Activated T-cell treated with anti-CD3 and anti-CD28 coated beads, Interleukin-2, amount 50 U/mL, for 4 hours (primary cell): ENCODE results near the gene C1R. TPM values are rescaled to one million over a fixed set of nuclear protein-coding genes. Genes with fewer than 3 reads are reported as not detected.
"Not testable (repeated sequence)": the region's sequence is repeated elsewhere in the genome, so short reads cannot be mapped to it uniquely, and the experiment has no call there.

ENCODE experiments used
- ATAC-seq, 2 donors: fragments of 200-7000 bp; cut with Tn5 transposase; one replicate each; pipeline ENCODE4 v1.10.0; 2021
- DNase-seq: peaks from one replicate; pipeline ENCODE4 v3.0.0-alpha.2; 2020
- H3K27me3 Mint-ChIP-seq: one replicate; pipeline ENCODE4 v1.8.0; 2021; ENCODE audit warnings: low read depth, mixed read lengths
- H3K36me3 Mint-ChIP-seq: one replicate; pipeline ENCODE4 v1.8.0; 2022; ENCODE audit warnings: mixed read lengths; ENCODE audit not compliant: insufficient read depth
- H3K4me1 Mint-ChIP-seq: one replicate; pipeline ENCODE4 v1.8.0; 2021; ENCODE audit warnings: low read depth, mixed read lengths
- H3K4me3 Mint-ChIP-seq: one replicate; pipeline ENCODE4 v1.8.0; 2021; ENCODE audit warnings: mild to moderate bottlenecking, moderate library complexity, mixed read lengths
- H3K9me3 Mint-ChIP-seq: one replicate; pipeline ENCODE4 v1.8.0; 2021; ENCODE audit warnings: mixed read lengths
- total RNA-seq, 3 donors: library from RNA; stranded (reverse); gene quantifications; one replicate each; pipeline ENCODE4 v1.2.1, GENCODE V29; 2021

Gene C1R
- total RNA-seq, 3 donors from 2014 or later, result 0.98 to 2.3 (median 1.7) TPM

GRCh38 chr12:7110661-7111060 is 18.4 kb upstream of the C1R start:
- ATAC-seq (no peak), DNase-seq (no peak)
- peaks cover 10% of the 10 kb centered on the region for H3K36me3 Mint-ChIP-seq
- H3K9me3 Mint-ChIP-seq, result peaks cover 9% of the 10 kb centered on the region
- H3K4me3 Mint-ChIP-seq, result no peak overlapping the region
- no peaks in the 10 kb centered on the region for H3K27me3 Mint-ChIP-seq
- H3K4me1 Mint-ChIP-seq, result peaks cover 27% of the 10 kb centered on the region

DNA sequence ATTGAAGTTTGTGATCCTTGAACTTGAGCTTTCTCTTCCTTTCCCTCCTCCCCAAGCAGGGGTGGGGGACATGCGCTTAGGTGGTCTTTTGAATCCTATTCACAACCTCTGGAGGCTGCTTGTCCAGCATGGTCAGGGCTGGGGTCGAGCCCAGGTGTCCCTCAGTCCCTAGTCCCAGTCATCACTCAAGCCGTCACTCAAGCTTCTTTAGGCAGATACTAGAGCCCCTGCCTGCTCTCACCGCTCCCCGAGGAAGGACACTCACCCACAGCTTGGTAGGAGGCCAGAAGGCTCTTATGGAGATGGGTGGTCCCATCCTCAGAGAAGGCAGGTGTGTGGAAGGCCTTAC is 17.3 kb upstream of the C1R start:
- Mint-ChIP-seq H3K27me3 (no peaks in the 10 kb centered on the region), H3K4me1 (peaks cover 30% of the 10 kb centered on the region), H3K4me3 (peak overlapping the region; percentile 91), H3K36me3 (peaks cover 9% of the 10 kb centered on the region), H3K9me3 (peaks cover 11% of the 10 kb centered on the region)
- DNase-seq (no peak), ATAC-seq (no peak)

DNA sequence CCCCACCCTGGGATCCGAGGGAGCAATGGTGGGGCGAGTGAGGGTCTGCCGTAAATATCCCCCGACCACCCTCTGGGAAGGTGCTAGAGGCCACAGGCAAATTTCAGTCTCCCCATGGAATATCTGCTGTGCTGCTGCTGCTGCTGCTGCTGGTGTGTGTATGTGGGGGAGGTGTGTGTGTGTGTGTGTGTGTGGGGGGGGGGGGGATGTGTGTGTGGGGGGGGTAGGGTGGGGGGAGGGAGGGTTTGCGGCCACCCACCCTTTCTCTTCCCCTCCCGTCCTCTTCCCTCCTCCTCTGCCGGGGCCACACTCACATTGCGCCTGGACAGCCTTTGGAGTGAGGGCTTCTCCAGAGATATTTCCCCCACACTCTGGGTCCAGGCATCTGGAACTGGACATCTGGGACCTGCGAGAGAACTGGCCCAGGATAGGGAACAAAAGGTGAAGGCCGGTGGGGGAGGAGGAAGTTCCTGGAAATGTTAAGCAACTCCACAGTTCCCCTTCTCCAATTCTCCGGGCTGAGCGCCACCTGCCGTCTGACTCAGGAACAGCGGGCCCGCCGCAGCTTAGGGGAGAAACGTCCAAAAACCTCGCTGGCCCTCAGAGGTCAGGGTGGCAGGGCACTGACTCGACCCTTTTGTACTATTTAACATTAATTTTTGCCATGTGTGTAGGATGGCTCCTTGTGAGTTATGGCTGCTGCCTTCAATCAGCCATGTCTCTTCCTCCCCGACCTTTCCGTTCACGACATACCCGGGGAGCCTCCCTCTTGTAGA is 16.7 kb upstream of the C1R start, which contains the start of gene C1RL:
Gene C1RL, minus strand, starts transcription at position 419 of the 776 bp plus-strand sequence. Its CDS starts 34 bp downstream, at position 385.
- H3K36me3 Mint-ChIP-seq, result peaks cover 9% of the 10 kb centered on the region
- peak; percentile 78 for DNase-seq
- peaks cover 31% of the 10 kb centered on the region for H3K4me1 Mint-ChIP-seq
- H3K4me3 Mint-ChIP-seq, result peak within 1 kb of the TSS; percentile 91
- peak; percentile 42 to 61 for ATAC-seq
- no peaks in the 10 kb centered on the region for H3K27me3 Mint-ChIP-seq
- peaks cover 11% of the 10 kb centered on the region for H3K9me3 Mint-ChIP-seq

GRCh38 chr12:7108003-7108795 is 16.0 kb upstream of the C1R start:
- H3K4me1 Mint-ChIP-seq, result peaks cover 35% of the 10 kb centered on the region
- peaks cover 9% of the 10 kb centered on the region for H3K36me3 Mint-ChIP-seq
- DNase-seq (peak; percentile 50), ATAC-seq (peak; percentile 92 to 94)
- H3K27me3 Mint-ChIP-seq, result no peaks in the 10 kb centered on the region
- H3K4me3 Mint-ChIP-seq, result peak overlapping the region; percentile 91
- peaks cover 11% of the 10 kb centered on the region for H3K9me3 Mint-ChIP-seq

GRCh38 chr12:7107636-7108002 is 15.4 kb upstream of the C1R start:
- Mint-ChIP-seq H3K27me3 (no peaks in the 10 kb centered on the region), H3K36me3 (peaks cover 9% of the 10 kb centered on the region), H3K4me1 (peaks cover 37% of the 10 kb centered on the region), H3K4me3 (peak overlapping the region; percentile 91), H3K9me3 (peaks cover 11% of the 10 kb centered on the region)
- no peak for ATAC-seq
- DNase-seq, result no peak

- ATAC-seq, H3K36me3 Mint-ChIP-seq, H3K4me3 Mint-ChIP-seq, H3K27me3 Mint-ChIP-seq, DNase-seq: not testable (repeated sequence)
- Mint-ChIP-seq H3K4me1 (peaks cover 42% of the 10 kb centered on the region), H3K9me3 (peaks cover 11% of the 10 kb centered on the region)
Measured at GRCh38 chr12:7107181-7107580, 14.9 kb upstream of the C1R start.

DNA sequence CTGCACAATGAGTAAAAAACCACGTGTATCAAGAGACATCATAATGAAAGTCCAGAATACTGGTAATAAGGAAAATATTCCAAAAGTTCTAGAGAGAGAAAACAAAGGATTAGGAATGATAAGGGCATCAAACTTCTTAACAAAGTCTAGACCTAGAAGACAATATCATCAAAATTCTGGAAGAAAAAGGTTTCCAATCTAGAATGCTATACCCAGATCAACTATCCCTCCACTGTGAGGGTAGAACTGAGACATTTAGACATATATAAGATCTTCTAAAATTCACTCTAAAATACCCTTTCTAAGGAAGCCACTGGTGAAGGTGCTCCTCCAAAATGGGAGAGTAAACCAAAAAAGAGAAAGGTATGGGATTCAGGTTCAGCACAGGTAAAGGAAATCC is 13.8 kb upstream of the C1R start:
- Mint-ChIP-seq H3K9me3 (peaks cover 11% of the 10 kb centered on the region), H3K4me3 (peak overlapping the region; percentile 10), H3K27me3 (no peaks in the 10 kb centered on the region), H3K36me3 (peaks cover 9% of the 10 kb centered on the region), H3K4me1 (peaks cover 45% of the 10 kb centered on the region)
- no peak for DNase-seq
- ATAC-seq, result no peak

DNA sequence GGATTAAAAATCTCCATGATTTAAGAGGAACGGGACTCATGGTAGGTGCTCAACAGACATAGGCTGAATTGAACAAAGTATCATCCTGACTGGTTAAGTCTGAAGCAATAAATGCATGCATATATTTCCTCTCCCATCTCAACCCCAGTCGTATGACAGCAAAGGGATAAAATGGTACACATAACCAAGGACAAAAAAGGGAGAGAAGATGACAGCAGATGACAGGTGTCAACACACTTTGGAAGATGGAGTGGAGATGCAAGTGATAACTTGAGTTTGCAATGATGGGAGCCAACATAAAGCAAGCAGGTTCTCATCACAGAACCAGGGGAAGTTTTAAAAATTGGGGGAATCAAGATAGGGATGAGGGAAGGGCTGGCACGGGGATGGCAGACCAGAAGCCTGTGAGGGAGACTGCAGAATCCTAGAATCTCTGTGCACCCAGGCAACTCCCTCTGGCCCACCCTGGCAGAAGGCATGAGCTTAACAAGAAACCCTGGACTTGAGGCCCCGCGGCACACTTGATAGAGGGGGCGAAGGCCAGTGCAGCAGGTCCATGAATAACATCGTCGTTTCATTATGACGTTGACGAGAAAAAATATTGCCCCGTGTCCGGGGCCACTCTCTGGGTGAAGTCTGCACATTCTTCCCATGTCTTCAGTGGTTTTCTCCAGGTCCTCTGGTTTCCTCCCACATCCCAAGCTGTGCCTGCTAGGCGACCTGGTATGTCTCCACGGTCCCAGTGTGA is 11.8 kb upstream of the C1R start:
- Mint-ChIP-seq H3K4me1 (peaks cover 39% of the 10 kb centered on the region), H3K9me3 (peaks cover 11% of the 10 kb centered on the region), H3K4me3 (no peak overlapping the region), H3K27me3 (no peaks in the 10 kb centered on the region), H3K36me3 (peaks cover 13% of the 10 kb centered on the region)
- no peak for ATAC-seq
- no peak for DNase-seq

- Mint-ChIP-seq H3K36me3 (peaks cover 15% of the 10 kb centered on the region), H3K27me3 (no peaks in the 10 kb centered on the region), H3K4me3 (no peak overlapping the region), H3K4me1 (peaks cover 33% of the 10 kb centered on the region), H3K9me3 (peaks cover 11% of the 10 kb centered on the region)
- ATAC-seq, result no peak
- DNase-seq, result no peak
Measured at GRCh38 chr12:7102582-7102981, 10.3 kb upstream of the C1R start.

DNA sequence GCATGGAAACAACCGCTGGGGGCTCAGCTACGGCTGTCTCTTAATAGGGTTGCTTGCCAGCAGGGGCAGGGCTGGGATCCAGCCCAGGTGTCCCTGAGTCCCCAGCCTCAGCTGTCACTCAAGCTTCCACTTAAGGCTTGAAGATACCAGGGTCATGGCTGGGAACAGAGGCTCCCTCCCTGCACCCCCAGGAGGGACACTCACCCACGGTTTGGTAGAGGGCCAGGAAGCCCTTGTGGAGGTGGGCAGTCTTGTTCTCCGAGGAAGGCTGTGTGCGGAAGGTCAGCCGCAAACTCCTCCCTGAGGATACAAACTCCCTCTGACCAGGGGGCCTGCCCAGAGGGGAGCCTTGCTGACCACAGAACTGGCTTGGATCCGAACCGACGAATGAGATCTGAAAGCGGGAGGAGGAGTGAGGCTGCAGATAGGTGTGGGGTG is 9.5 kb upstream of the C1R start:
- no peak for ATAC-seq
- H3K27me3 Mint-ChIP-seq, result no peaks in the 10 kb centered on the region
- DNase-seq, result no peak
- H3K4me1 Mint-ChIP-seq, result peaks cover 30% of the 10 kb centered on the region
- peaks cover 15% of the 10 kb centered on the region for H3K36me3 Mint-ChIP-seq
- H3K9me3 Mint-ChIP-seq, result peaks cover 11% of the 10 kb centered on the region
- no peak overlapping the region for H3K4me3 Mint-ChIP-seq

DNA sequence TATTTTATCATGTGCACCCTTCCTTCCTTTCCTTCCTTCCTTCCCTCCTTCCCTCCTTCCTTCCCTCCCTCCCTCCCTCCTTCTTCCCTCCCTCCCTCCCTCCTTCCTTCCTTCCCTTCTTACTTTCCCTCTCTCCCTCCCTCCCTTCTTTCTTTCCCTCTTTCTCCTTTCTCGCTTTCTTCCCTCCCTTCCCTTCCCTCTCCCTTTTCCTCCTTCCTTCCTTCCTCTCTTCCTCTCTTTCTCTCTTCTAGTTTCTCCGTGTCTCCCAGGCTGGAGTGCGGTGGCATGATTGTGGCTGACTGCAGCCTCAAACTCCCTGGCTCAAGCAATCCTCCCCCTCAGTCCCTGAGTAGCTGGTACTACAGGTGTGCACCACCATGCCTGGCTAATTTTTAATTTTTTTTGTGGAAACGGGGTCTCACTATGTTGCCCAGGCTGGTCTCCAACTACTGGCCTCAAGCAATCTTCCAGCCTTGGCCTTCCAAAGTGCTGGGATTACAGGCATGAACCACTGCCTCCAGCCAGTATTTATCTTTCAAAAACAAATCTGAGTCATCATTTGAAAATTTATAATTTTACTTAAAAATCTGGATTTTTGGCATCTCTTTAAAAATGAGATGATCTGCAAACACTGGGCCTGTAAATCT is 8.9 kb upstream of the C1R start:
- Mint-ChIP-seq H3K36me3 (peaks cover 11% of the 10 kb centered on the region), H3K4me3 (no peak overlapping the region), H3K4me1 (peaks cover 25% of the 10 kb centered on the region), H3K27me3 (no peaks in the 10 kb centered on the region), H3K9me3 (peaks cover 7% of the 10 kb centered on the region)
- ATAC-seq (no peak), DNase-seq (no peak)

- DNase-seq, result no peak
- Mint-ChIP-seq H3K9me3 (no peaks in the 10 kb centered on the region), H3K4me1 (peaks cover 20% of the 10 kb centered on the region), H3K4me3 (no peak overlapping the region), H3K36me3 (peaks cover 6% of the 10 kb centered on the region), H3K27me3 (no peaks in the 10 kb centered on the region)
- ATAC-seq, result no peak
Measured at GRCh38 chr12:7100239-7100638, 8.0 kb upstream of the C1R start.

DNA sequence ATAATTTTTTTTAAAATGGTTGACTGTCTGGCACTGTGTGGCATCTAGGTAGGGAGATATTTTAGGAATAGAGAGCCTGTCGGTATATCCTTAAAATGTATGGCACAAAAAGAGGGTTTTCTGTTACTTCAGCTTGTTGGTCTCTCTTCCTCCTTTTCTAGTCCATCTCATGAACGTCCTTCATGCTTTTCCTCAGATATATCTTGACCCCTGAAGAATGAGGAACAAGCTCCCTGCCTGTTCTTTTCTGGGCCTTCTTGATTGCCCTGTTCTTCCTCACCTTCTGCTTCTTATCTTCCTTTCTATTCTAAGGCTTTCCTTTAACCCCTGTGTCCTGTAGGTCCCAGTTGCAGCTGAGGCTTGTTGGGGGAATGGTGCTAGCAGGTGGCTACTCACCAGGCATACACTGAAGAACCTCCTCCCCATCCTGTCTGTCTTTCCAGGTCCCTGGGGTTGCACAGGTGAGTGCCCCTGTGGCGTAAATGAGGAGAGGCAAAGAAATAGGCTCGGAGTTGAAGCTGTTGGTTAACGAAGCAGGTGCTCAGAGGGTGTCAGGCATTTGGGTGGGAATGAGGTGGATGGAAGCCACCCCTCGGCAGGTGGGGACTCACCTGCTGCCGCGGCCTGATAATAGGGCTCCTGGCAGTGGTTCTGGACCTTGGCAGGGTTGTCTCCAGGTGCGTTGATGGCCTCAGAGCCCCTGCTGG is 7.2 kb upstream of the C1R start:
- Mint-ChIP-seq H3K9me3 (no peaks in the 10 kb centered on the region), H3K4me1 (peaks cover 20% of the 10 kb centered on the region), H3K4me3 (no peak overlapping the region), H3K36me3 (peaks cover 6% of the 10 kb centered on the region), H3K27me3 (no peaks in the 10 kb centered on the region)
- DNase-seq (no peak), ATAC-seq (no peak)
